GM12875 (cell line): Measurements from ENCODE around the gene PPIE.

Experiments
- H3K4me3 ChIP-seq: one replicate; pipeline ENCODE4 v1.5.1; 2011; ENCODE audit warnings: low read depth, low read length, control low read depth
- CTCF ChIP-seq: IDR thresholded peaks from 2 replicates; pipeline ENCODE4 v1.5.1; 2011; ENCODE audit warnings: low read depth, mild to moderate bottlenecking, control low read depth, inconsistent platforms, low read length, moderate library complexity, borderline replicate concordance; ENCODE audit not compliant: insufficient read depth

Gene PPIE

GRCh38 chr1:39799770-39800470 is 61.2 kb downstream of the PPIE start:
- peak; percentile 93 for TF ChIP-seq CTCF
- no peak overlapping the region for H3K4me3 ChIP-seq

DNA sequence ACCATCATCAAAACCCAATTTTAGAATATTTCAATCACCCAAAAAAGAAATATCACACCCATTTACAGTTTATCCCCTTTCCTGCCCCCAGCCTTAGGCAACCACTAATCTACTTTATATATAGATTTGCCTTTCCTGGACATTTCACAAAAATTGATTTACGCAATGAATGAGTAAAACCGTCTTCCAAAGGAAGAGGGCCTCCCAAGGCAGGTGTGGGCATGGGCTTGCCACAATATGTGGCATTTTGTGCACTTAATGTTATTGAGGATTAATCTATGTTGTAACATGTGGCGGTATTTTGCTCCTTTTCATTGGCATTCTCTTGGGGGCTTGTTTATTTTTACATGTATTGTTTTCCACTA is 61.8 kb downstream of the PPIE start:
- TF ChIP-seq CTCF, result no peak

GRCh38 chr1:39802496-39803260 is 64.0 kb downstream of the PPIE start:
- TF ChIP-seq CTCF, result no peak
- H3K4me3 ChIP-seq, result no peak overlapping the region

More for the DNA sequence above, 61.8 kb downstream of the PPIE start:
- H3K4me3 ChIP-seq, result no peak overlapping the region

- no peak for TF ChIP-seq CTCF
- H3K4me3 ChIP-seq, result no peak overlapping the region
Observed at GRCh38 chr1:39805385-39805784, 66.7 kb downstream of the PPIE start.

DNA sequence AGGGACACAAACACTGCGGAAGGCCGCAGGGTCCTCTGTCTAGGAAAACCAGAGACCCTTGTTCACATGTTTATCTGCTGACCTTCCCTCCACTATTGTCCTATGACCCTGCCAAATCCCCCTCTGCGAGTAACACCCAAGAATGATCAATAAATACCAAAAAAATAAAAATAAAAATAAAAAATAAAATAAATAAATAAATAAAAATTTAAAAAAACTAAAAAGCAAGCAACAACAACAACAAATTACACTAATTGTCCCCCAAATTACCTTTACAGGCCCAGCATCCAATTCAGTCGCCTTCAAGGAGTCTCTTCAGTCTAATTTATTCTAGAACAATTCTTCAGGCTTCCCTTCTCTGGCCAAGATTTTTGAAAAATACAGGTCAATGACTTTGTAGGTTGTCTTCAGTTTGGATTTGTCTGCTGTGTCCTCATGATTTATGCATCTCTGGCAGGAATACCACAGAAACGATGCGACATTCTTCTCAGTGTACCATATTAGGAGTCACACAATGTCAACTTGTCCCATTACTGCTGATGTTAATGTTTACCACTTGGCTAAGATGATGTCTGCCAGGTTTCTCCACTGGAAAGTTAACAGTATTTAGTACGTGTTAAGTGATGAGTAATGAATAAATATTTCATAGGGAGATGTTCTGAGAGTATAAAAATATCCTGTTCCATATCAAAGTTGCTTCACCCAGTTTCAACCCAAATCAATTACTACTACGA is 70.3 kb downstream of the PPIE start:
- no peak for TF ChIP-seq CTCF

DNA sequence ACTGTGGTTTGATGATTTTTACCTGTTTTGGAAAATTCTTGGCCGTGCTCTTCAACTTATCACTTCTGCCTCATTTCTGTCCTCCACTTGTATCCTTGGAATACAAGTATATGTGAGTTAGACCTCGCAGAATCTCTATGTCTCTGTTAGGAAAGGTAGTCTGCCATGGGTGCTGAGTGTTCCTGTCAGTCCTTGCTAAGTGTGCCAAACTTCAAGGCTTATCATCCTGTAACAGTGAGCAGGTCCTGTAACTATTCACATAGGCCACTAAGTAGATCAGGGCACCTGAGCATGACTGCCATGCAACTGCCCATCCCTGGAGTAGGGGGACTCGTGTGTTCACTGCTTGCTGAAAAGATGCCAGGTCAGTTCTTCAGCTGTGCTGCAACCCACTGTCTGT is 74.2 kb downstream of the PPIE start:
- H3K4me3 ChIP-seq, result no peak overlapping the region
- TF ChIP-seq CTCF, result no peak

More for the DNA sequence above, 70.3 kb downstream of the PPIE start:
- no peak overlapping the region for H3K4me3 ChIP-seq
